ENCODE results near the gene CLTA.

- TF ChIP-seq CTCF (IDR thresholded peaks at IDR 0.05 in 4 of 5, conservative IDR thresholded peaks at IDR 0.05 in 1 of 5) = no peak
- no peak for TF ChIP-seq POLR2A (IDR thresholded peaks at IDR 0.05)
Measured at GRCh38 chr9:36145970-36146369, 44.8 kb upstream of the CLTA start.
